SK-N-MC (cell line): ENCODE data around the gene TCF3.
A peak's percentile ranks its signal among the peaks of the same experiment; 100 is the strongest.

Experiments used
- EZH2 ChIP-seq: fragments of 200-600 bp; sonication (generic); IDR thresholded peaks from one replicate; pipeline ENCODE4 v1.6.1; 2017; ENCODE audit warnings: antibody characterized with exemption
- FOXP2 ChIP-seq: optimal IDR thresholded peaks from 2 replicates; pipeline ENCODE3; 2011; ENCODE audit warnings: mild to moderate bottlenecking, moderate library complexity; ENCODE audit not compliant: insufficient read depth; ENCODE audit errors: extremely low read length, control extremely low read depth
- POLR2AphosphoS5 ChIP-seq: IDR thresholded peaks from 2 replicates; pipeline ENCODE4 v1.6.1; 2012; ENCODE audit warnings: mild to moderate bottlenecking, low read depth, low read length, borderline replicate concordance

DNA sequence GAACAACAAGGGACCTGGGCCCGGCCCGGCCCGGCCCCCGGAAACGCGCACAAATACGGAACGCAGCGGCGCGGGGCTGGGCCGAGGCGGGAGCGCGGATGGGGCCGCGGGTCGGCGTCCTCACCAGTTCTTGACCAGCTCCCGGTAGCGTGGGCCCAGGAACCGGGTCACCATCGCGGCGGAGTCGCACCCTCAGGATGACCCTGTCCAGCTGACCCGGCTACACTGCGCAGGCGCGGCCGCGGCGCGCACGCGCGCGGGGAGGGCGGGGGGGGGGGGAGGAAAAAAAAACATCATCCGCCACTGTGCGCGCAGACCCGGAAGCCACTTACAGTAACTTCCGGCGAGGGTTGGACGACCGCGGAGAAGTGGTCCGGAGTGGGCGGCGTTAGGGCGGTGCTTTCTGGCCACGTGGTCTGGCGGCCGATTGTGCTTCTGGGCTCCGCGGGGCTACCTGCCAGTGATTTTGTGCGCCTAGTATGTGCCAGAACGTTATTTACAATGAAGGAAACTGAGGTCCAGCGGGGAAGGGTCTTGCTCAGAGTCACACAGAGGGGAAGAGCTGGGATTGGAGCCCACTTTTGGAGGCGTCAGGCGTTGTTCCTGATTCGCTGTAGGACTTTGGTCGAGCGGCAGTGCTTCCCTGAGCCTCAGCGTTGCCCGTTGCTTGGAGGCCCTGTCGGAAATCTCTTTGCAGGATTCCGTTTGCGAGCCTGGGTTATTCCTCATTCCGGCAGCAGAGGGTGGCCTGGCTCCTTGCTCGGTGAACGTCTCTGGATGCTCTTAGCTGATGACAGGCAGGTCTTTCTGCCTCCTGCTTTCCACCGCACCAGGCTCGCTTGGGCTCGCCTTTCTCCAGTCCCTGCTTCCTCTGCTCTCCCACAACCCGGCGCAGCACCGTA, 46.9 kb downstream of the TCF3 start, which contains the start of gene UQCR11:
- TF ChIP-seq POLR2AphosphoS5 (peak; percentile 96), EZH2 (no peak), FOXP2 (no peak)
